ENCODE results near the gene AJAP1.

DNA sequence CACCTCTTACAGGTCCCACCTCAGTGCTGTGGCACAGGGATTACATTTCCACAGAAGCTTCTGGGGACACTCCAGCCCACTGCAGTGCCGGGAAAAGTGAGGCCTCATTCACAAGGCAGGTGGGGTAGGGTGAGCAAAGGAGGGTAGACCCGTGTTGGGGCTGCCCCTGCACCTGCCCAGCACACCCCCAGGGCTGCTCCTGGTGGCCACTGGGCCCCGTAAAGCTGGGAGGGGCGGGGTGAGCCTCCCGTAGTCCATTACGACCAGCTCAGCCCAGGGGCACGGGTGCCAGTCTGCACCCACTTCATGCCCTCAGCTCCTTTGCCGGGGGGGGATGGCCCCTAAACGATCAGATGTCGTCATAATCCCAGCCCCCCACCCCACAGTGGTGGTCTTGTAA lies 39.5 kb downstream of the AJAP1 start:
- TF ChIP-seq CTCF (IDR thresholded peaks at IDR 0.05; ENCODE audit: poor library complexity) (no peak), EZH2 (IDR thresholded peaks at IDR 0.05; ENCODE audit: borderline replicate concordance) (no peak)
